Stimulated activated CD8-positive, alpha-beta memory T cell treated with anti-CD3 and anti-CD28 coated beads, Interleukin-15, amount 100 ng/mL, for 4 hours (primary cell): ENCODE measurements around the gene ARVCF.

Source experiments
- DNase-seq, 2 donors: peaks; one replicate each; pipeline ENCODE4 v3.0.0-alpha.2; 2020; ENCODE audit warnings: low read depth in 2 of 2

The ARVCF gene

DNA sequence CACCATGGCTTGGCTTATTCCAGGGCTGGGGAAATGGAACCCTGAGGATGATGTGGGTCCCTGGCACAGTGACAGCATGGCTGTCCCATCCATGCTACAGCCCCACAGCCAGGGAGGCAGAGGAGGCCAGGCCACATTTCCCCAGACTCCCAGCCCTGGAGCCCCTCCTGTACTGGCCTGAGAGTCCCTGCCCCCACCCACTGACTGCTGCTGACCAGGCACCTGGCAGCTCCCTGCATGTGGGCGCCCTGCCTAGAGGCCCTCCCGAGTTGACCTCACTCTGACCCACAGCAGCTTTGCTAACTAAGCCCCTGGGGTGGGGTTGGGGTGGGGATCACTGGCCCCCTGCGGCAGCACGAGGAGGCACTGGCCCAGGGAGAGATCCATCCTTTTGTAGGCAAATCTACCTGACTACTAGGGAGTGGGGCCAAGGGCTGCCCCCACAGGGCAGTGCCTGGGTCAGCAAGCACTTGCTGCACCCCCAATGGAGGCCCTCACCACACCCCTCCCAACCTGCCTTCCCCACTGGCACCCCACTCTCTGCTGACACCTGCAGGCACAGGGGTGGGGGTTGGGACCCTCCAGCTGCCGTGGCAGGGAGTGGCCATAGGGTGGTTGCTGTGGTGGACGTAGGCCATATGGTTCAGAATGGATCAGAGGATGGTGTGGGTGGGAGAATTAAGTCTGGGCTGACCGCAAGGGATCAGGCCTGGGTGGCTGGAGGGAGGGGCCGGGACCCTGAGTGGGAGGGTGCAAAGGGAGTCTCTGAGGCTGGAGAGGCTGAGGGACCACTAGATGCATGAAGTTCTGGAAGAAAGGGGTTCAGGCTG lies 17.4 kb downstream of the ARVCF start:
- no peak for DNase-seq

DNA sequence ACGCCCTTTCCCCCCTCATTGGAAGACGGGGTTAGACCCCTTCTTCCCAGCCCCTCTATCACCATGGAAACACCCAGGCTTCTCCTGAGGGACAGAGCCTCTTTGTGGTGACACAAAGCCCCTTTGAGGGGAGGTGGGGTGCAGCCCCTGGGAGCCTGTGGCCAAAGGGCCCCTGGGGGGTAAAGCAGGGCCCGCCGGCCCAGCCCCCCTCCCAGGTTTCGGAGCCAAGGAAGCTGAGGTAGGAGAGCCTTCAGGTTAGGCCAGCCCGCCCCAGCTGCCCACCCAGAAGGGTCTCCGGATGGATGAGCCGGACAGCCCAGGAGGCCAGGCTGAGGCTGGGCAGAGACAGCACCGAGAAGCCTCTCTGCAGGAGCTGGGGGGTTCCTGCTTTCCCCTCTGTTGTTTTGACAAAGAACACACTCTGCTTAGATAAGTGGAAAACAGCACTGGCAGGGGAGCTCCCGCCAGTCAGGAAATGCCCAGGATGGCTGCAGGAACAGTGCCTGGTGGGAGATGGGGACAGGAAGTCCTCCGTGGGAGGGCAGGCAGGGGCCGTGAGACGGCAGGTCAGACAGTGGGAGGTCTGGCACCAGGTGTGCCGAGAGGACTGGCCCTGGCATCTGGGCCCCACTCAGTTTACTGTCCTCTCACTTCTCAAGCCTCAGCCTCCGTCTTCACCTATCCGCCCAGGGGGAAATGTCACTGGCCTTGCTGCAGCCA lies 18.2 kb downstream of the ARVCF start:
- no peak for DNase-seq

DNA sequence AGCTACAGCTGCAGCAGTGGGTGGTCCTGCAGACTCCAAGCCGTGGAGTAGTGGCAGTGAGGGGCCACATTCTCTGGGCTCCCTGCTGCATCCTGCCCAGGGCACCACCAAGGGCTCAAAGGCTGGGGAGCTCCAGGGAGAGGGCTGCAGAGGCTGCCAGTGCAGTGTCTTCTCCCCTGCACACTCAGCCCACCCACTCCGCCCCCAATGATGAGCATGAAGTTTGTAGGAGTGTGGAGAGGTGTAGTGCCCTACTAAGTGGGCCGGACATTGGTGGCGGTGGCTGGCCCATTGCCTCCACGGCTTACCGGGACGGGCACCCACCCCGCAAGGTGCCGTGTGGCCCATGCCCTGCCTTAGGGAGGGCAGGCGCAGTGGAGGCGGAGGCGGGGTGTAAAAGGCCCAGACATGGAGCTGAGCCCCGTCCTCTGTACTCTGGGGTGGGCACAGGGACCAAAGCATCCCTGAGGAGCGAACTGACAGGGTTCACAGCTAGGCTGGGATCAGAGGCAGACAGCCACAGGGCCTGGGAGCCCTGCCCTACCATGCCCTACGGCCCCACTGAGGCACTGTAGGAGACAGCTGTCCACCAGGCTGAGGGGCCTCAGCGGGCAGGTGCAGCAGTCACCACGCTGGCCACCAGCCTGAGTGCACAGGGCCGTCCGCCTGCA lies 18.9 kb downstream of the ARVCF start:
- no peak for DNase-seq

DNA sequence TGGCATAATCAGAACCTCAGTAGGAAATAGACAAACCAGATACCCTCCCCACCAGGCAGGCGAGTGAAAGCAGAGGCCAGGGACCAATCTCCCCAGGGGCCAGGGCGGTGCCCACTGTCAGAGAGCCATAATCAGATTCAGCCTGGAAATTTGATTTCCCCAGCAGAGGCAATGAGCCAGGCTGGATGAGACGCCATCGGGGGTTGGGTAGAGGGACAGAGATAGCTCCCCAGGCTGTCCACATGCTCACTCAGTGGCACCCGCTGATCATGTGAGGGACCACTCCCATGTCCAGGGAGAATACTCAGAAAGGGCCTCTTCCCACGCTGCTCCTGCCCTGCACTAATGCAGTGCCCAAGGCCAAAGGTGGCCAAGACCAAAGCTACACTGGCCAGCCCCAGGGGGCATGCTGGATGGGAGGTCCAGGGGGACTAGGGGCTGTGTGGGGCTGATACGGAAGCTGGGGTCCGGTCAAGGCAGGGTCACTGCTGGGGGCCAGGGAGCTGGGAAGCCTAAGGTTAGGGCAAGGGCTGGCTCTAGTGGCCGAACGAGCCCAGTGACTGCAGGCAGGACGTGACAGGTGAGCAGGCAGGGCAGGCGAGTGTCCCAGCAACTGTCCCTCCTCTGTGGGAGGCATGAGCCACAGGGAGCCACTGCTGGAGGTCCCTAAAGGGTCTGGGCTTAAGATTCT lies 19.8 kb downstream of the ARVCF start:
- DNase-seq = no peak

DNA sequence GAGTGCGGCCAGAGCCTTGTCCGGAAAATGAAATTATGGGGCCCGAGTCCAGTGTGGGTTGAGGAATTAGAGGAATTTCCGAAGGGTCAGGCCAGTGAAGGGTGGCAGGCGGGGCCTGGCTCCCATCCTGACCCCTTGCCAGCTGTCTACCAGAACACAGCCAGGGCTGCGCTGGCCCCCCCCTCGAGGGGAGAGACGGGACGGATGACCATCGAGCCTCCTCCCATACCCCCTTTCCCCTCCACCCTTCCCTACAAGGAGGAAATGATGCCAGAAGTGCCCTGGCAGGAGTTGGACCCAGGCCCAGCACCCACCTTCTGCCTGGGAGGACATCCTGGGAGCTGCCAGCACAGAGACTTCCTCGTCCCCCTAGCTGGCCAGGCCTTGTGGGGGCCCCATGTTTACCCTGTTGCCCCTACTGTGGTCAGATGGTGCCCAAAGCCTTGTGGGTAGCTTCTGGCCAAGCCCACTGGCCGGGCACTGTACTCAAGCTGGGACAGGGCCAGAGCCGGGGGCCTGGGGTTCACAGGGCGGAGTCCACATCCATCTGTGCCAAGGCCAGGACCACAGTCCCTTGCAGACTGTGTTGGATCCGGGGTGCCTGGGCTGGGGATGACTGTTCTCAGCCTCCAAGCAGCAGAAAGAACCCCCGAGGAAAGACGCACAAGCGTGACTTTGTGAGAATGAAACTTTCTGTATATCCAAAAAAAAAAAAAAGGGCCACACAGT lies 20.8 kb downstream of the ARVCF start:
- no peak for DNase-seq

DNA sequence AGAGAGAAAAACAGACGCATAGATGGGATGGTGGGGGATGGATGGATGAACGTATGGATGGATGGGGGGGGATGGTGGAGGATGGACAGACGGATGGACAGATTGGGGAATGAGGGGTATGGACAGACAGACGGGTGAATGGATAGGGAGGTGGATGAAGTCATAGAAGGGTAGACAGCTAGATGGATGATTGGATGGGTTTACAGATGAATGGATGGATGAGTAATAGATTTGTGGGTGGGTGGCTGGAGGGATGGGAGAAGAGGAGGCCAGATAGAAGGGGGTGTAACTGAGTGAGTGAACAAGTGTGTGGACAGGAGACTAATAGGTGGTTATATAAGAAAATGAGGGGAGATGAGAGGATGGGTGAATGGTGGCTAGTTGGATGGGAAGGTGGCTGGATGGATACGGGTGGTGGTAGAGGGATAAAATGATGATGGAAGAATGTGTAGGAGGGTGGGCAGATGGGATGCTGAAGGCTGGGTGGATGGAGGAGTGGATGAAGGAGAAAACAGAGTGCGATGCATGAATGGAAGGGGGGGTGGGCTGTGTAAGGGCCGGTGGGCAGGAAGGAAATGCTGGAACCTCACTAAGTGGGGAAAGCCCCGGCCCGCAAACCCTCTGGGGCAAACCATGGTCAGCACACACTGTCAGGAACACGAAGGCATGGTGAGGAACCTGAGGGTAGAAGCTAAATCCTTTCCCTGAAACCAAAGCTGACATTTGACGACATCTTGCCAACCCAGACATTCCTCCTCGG lies 21.6 kb downstream of the ARVCF start:
- no peak for DNase-seq

DNA sequence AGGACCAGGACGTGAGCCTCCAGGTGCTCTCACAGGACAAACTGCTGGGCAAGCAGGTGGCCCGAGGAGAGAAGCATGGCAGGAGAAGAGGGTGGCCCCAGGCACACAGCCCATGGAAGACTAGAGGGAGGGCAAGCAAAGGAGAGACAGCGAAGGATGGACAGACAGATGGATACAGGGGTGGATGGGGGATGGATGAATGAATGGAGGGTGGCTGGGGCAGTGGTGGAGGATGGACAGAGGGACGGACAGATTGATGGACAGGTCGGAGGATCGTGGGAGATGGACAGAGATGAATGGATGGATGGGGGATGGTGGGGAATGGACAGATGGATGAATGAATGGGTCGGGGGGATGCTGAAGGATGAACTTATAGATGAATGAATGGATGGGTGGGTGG lies 22.7 kb downstream of the ARVCF start:
- no peak for DNase-seq

DNA sequence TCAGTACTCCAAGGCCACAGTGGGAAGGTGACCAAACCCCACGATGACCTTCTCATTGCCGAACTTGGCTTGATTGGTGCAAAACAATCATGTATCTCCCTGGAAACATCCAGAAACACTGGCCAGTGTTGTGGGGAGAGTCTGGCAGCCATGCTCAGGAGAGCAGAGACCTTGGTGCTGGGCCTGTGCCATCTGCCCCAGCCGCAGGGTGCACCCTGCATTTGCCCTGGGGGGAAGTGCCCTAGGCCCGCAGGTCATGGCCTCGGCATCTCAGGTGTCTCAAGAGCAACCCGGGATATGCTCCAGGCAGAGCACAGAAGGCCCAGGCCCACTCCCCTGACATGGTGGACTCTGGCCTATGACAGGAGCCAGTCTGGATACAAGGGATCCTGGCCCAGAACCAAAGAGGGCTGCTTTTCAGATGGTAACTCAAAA lies 23.7 kb downstream of the ARVCF start:
- DNase-seq = no peak

DNA sequence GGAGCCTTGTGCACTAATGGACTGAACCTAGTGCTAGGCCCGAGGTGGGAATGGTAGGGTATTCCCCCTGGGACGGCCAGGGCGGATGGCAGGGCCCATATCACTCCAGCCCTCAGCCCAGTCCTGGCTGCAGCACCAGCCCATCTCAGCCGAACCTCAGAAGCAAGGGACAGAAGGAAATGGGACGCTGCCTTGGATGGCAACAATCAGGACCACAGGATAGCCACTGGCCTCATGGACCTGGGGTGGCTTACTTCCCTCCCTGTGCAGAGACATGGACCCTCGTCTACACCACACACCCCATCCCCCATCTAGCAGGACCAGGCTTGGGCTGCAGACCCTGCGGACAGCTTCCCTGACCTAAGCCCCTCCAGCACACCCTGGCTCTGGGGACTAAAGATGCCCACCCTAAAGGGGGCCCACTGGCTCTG lies 24.1 kb downstream of the ARVCF start:
- no peak for DNase-seq

DNA sequence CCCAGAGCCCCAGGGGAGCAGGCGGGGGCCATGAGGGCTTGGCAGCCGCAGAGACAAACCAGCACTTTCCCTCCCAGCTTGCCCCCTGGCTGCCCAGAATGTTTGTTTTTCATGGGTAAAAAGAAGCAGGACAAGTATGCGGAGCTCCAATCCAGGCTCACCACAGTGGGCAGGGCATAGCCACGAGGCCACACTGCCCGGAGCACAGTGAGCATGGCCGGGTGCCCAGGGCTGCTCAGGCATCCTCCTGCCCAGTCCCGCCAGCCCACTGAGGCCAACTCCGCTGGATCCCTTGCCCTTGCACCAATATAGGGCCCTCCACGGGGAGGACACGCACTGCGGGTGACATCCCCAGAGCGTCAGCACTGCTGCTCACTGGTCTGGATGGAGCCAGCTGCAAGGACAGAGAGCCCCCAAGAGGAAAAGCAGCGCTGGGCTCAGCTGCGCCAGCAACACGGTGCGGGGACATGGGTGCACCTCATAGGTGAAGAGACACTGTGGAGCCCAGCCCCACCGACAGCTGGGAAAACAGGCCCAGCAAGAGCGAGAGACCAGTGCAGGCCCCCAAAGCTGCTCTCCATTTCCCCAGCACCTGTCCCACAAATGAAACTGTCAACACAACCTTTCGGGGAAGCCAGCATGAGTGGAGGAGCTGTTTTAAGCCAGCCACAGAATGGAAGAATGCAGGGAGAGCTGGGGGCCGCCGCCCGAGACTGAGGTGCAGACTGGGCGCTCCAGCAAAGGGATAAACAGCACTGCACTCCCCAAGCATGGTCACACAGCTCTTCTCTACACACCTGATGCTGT lies 24.8 kb downstream of the ARVCF start:
- no peak for DNase-seq

DNA sequence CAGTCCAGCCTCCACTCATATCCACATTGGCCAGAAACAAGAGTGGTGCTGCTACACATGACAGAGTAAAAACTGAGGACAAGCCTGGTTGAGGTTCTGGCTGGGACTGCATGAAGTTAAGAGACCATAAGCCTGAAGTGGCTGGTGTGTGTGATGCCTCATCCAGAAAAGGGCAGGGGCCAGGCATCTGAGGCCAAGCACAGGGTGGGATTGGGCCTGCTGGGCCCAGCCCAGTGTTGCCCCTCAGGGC lies 25.3 kb downstream of the ARVCF start:
- DNase-seq = no peak

DNA sequence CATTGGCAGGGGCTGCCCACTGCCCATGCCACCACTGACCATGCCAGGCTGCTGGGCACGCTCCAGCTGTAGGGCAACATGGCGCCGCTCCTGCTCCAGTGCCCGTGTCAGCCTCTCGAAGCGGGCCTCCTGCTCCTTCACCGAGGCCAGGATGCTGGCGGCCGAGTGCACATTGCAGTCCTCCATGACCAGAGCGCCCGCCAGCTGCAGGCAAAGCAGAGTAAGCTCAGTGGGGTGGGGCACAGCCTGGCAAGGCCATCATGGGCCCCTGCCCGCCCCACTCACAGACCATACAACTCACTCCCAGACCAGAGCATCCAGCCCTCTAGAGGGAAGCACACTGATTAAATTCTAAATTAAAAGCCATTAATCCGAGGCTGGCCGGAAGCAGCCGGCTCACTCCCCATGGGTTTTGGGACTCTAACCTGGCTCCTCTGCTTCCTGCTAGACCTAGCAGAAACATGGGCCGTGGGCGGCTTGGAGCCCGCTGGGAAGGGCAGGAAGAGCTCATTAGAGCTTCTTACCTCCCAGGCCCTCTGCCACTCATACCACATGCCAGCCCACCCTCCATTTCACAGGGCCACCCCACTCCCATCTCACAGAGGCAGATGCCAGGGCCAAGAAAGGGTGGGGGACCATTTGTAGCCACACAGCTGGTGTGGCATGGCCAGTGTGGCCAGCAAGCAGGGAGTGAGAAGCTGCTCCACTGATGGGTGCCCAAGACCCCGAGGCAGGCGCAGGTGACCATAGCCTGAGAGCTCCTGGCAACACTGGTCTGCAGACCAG lies 25.8 kb downstream of the ARVCF start:
- no peak for DNase-seq

DNA sequence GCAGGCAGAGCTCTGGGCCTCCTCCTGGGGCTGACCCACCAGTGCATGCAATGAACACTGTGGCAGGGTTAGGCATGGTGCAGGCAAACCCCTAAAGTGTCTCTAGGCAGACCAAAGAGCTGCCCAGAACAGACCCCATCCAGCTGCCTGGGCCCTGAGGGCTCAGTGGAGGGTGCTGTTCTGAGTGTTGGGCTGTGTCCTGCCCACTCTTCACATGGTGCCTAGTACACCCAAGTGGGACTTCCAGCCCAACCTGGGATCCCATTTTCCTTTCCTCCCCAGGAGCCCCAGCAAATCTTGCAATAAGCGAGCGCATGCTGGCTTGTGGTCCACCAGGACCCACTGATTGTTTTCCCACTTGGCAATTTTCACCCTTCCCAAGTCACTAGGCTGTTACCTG lies 26.4 kb downstream of the ARVCF start:
- no peak for DNase-seq

DNA sequence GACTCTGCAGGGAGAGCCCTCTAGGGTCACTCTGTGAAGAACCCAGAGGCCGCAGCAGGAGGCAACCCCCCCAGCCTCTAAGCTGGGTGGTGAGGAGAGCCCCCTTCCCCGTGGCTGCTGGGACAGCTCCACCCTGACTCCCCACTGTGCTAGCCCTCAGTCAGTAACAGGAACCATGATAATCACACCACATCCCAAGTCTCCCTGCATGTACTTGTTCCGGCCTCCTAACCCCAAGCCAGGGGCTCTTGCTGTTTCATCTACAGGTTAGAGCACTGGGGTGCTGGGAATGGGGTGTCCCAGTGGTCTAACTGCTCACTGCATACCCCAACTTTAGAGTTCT lies 26.9 kb downstream of the ARVCF start:
- no peak for DNase-seq

DNA sequence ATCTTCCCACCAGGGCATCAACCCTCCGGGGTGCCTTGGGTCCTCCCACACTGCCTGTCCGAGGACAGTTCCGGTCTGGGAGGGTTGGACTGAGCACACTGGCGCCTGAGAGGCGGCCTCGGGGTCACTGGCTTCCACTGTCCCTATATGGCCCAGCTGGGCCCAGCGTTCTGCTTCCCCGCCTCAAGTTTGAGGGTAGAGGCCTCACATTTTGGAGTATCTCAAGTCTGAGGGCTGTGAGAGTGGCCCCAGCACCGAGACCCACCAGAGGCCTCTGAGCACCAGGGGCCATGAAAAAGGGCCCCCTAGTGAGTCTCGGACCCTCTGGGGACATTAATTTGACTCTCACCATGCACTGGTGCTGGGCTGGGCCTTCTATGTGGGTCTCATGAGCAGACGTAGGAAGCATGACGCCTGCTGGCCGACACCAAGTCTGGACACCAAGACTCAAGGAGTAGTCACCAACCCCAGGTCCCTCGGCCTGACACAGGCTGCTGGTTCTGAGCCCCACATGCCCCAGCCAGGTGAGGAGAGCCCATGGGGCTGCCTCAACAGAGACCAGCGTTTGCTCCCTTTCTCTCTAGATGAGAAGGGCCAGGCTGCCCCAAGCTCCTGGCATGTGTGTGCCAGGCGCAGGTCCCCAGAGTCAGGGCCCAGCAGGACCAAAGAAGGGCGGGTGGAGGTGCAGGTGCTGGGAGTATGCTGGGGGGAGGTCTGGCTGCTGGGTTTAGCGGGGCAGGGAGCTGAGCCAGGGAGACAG lies 27.5 kb downstream of the ARVCF start:
- no peak for DNase-seq

DNA sequence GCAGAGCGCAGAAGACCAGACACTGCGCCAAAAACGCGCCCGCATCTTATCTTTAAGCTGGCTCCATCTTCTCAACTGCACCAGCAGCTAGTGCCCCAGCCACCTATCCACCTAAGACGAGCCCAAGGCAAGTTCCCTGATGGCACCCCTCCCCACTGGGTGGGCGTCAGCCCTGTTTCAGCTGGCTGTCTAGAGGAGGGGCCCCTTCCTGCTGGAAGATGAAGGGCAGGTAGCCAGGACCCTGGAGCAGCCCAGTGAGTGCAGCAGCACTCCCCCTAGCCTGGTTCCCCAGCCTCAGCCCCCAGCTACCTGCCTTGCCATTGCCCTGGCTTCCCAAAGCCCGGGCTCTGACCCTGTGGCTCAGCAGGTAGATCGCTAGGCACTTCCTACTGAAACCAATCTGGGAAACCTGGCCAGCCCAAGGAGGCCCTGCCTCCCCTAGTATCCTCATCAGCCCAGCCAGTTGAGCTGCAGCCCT lies 28.3 kb downstream of the ARVCF start:
- DNase-seq = no peak

DNA sequence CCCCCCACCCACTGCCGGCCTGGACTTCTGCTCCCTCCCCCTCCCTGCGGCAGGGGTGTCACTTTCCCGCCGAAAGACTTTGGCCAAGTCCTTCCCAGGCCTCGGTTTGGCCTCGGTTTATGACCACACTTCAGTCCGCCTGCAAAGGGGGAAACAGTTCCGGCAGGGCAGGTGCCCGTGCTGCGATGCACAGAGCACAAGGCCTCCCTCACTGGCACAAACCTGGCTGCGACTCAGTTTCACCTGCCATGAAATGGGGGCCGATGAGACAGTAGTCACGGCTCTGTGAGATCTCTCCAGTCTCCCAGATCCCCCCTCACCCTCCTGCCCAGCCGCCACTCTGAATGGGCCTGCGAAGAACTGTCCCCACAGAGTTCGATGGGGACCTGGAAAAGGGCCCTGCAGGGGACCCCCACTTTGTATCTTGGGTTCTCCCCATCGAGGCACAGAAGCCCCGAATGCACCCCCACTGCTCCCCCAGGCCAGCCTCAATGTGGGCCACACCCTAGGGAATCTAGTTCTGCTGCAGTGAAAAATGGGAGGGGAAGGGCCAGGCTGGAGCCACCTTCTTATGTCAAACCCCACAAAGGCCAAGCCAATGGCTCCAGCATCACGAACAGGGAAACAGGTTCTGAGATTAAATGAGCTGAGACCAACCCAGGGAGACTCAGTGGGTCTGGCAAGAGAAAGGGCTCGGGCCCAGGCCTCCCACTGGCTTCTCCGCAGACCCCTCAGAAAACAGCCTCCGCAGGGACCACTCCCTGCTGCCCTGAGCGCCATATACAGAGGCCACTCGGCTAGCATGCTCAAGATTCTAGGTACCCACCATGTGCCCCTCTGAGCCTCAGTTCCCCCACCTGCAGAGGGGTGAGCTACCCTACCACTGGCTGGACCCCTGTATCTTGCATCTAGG lies 29.0 kb downstream of the ARVCF start:
- no peak for DNase-seq
